ENCODE results near the gene SLC44A5.

Gene SLC44A5

DNA sequence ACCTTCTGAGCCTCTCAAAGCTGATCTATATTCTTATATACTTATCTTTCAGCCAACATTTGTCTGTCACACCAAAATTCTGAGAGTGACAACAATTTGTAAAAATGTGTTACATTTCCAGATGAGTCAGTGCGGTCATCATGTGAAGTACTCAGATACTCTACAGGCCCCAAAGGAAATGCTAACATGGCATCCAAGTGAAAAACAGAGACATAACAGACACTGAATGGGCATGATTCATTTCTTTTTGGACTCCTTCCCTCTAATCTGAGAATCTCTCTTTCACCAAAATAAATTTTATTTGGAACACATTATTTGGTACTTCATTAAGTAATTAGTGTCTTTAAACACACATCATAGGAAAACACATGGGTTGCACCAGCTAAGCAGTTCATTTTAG lies 96.6 kb downstream of the SLC44A5 start:
- TF ChIP-seq, protein P1, sequence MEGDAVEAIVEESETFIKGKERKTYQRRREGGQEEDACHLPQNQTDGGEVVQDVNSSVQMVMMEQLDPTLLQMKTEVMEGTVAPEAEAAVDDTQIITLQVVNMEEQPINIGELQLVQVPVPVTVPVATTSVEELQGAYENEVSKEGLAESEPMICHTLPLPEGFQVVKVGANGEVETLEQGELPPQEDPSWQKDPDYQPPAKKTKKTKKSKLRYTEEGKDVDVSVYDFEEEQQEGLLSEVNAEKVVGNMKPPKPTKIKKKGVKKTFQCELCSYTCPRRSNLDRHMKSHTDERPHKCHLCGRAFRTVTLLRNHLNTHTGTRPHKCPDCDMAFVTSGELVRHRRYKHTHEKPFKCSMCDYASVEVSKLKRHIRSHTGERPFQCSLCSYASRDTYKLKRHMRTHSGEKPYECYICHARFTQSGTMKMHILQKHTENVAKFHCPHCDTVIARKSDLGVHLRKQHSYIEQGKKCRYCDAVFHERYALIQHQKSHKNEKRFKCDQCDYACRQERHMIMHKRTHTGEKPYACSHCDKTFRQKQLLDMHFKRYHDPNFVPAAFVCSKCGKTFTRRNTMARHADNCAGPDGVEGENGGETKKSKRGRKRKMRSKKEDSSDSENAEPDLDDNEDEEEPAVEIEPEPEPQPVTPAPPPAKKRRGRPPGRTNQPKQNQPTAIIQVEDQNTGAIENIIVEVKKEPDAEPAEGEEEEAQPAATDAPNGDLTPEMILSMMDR (IDR thresholded peaks at IDR 0.05): no peak

DNA sequence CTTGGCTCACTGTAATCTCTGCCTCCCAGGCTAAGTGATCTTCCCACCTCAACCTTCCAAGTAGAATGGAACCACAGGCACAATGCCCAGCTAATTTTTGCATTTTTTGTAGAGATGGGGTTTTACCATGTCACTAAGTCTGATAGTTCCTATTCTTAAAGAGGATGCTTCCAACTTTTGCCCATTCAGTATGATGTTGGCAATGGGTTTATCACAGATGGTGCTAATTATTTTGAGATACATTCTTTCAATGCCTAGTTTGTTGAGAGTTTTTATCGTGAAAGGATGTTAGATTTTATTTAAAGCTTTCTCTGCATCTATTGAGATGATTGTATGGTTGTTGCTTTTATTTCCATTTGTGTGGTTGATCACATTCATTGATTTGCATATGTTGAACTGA lies 103.9 kb downstream of the SLC44A5 start:
- TF ChIP-seq, protein P1 (IDR thresholded peaks at IDR 0.05): no peak

- TF ChIP-seq, protein P1 (IDR thresholded peaks at IDR 0.05): no peak
Measured at GRCh38 chr1:75503221-75503974, 107.5 kb downstream of the SLC44A5 start.

DNA sequence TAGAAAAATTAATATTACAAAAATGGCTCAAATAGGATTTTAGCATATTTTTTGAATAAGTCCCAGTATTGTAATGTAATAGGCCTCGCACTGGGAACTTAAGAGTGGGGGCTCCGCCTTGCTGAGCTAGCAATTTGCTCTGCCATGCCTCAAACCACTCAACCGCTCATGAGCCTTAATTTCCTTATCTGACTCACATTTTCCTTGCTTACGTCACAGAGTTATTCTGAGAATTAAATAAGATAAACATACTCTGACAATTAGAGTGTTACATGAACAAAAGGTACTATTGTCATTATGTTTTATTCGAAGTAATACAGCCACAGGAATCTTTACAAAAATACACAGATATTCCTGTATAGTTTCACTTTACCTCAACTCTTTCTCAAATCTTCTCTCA lies 108.1 kb downstream of the SLC44A5 start:
- TF ChIP-seq, protein P1 (IDR thresholded peaks at IDR 0.05): no peak

- TF ChIP-seq, protein P1 (IDR thresholded peaks at IDR 0.05): no peak
Measured at GRCh38 chr1:75501577-75502295, 109.2 kb downstream of the SLC44A5 start.

GRCh38 chr1:75492011-75492410 lies 118.9 kb downstream of the SLC44A5 start:
- TF ChIP-seq, protein P1 (IDR thresholded peaks at IDR 0.05): no peak

GRCh38 chr1:75487399-75487798 lies 123.5 kb downstream of the SLC44A5 start:
- TF ChIP-seq, protein P1 (IDR thresholded peaks at IDR 0.05): no peak

All from LNCAP (cell line).